ENCODE measurements around the gene TSPAN14.

DNA sequence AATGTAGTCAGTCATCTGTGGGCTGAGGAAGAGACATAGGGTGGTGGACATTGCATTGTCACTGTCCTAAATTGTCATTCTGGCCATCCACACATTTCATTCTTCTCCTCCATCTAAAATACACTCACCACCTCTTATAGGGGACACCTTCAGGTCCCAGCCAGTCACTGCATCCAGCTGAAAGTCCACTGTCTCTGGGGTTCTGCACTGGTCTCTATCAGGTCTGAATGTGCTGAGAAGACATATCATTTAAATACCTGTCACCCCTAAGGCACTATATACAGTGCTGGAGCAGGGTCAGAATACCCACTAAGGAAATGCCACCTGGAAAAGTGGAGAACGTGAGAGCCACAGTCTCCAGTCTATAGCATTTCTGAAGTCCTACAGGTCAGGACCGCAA, 113.2 kb downstream of the TSPAN14 start:
- TF ChIP-seq, protein P1, sequence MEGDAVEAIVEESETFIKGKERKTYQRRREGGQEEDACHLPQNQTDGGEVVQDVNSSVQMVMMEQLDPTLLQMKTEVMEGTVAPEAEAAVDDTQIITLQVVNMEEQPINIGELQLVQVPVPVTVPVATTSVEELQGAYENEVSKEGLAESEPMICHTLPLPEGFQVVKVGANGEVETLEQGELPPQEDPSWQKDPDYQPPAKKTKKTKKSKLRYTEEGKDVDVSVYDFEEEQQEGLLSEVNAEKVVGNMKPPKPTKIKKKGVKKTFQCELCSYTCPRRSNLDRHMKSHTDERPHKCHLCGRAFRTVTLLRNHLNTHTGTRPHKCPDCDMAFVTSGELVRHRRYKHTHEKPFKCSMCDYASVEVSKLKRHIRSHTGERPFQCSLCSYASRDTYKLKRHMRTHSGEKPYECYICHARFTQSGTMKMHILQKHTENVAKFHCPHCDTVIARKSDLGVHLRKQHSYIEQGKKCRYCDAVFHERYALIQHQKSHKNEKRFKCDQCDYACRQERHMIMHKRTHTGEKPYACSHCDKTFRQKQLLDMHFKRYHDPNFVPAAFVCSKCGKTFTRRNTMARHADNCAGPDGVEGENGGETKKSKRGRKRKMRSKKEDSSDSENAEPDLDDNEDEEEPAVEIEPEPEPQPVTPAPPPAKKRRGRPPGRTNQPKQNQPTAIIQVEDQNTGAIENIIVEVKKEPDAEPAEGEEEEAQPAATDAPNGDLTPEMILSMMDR (IDR thresholded peaks at IDR 0.05) = no peak
- TF ChIP-seq, protein P2, sequence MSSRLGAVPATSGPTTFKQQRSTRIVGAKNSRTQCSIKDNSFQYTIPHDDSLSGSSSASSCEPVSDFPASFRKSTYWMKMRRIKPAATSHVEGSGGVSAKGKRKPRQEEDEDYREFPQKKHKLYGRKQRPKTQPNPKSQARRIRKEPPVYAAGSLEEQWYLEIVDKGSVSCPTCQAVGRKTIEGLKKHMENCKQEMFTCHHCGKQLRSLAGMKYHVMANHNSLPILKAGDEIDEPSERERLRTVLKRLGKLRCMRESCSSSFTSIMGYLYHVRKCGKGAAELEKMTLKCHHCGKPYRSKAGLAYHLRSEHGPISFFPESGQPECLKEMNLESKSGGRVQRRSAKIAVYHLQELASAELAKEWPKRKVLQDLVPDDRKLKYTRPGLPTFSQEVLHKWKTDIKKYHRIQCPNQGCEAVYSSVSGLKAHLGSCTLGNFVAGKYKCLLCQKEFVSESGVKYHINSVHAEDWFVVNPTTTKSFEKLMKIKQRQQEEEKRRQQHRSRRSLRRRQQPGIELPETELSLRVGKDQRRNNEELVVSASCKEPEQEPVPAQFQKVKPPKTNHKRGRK (CRISPR knock-in tag; IDR thresholded peaks at IDR 0.05; ENCODE audit: borderline replicate concordance) = no peak
- TF ChIP-seq CREB1 (CRISPR knock-in tag; IDR thresholded peaks at IDR 0.05) (no peak), HMGA2 (CRISPR knock-in tag; IDR thresholded peaks at IDR 0.05) (no peak), ZNF263 (CRISPR knock-in tag; IDR thresholded peaks at IDR 0.05; ENCODE audit: low read depth) (no peak)
- TF ChIP-seq, protein P3, sequence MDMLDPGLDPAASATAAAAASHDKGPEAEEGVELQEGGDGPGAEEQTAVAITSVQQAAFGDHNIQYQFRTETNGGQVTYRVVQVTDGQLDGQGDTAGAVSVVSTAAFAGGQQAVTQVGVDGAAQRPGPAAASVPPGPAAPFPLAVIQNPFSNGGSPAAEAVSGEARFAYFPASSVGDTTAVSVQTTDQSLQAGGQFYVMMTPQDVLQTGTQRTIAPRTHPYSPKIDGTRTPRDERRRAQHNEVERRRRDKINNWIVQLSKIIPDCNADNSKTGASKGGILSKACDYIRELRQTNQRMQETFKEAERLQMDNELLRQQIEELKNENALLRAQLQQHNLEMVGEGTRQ (CRISPR knock-in tag; IDR thresholded peaks at IDR 0.05) = no peak

All from WTC11 (cell line).